HL-60 (cell line): Measurements from ENCODE around the gene KIF15.

Experiments
- CTCF ChIP-seq: IDR thresholded peaks from one replicate; pipeline ENCODE4 v1.5.1; 2011; ENCODE audit warnings: low read length, control low read depth, inconsistent platforms; ENCODE audit not compliant: insufficient read depth
- POLR2AphosphoS5 ChIP-seq: IDR thresholded peaks from 2 replicates; pipeline ENCODE4 v1.6.1; 2012; ENCODE audit warnings: low read depth

- TF ChIP-seq CTCF (no peak), POLR2AphosphoS5 (no peak)
Observed at GRCh38 chr3:44761101-44761423, 532 bp upstream of the KIF15 start.
